ENCODE results near the gene PIWIL1.

PIWIL1 gene

GRCh38 chr12:130336723-130337487, 782 bp upstream of the PIWIL1 start:
- DNase-seq (ENCODE audit: low read depth in 2 of 3, low spot score in 1 of 3): no peak

- DNase-seq (ENCODE audit: low read depth in 2 of 3, low spot score in 1 of 3): no peak
Measured at GRCh38 chr12:130338794-130339601, 1.3 kb downstream of the PIWIL1 start.

GRCh38 chr12:130339951-130340350, 2.3 kb downstream of the PIWIL1 start:
- DNase-seq (ENCODE audit: low read depth in 2 of 3, low spot score in 1 of 3): no peak

- DNase-seq (ENCODE audit: low read depth in 2 of 3, low spot score in 1 of 3): no peak
Measured at GRCh38 chr12:130342442-130342841, 4.8 kb downstream of the PIWIL1 start.

GRCh38 chr12:130342842-130343241, 5.2 kb downstream of the PIWIL1 start:
- no peak for DNase-seq (ENCODE audit: low read depth in 2 of 3, low spot score in 1 of 3)

- no peak for DNase-seq (ENCODE audit: low read depth in 2 of 3, low spot score in 1 of 3)
Measured at GRCh38 chr12:130344529-130344928, 6.8 kb downstream of the PIWIL1 start.

- no peak for DNase-seq (ENCODE audit: low read depth in 2 of 3, low spot score in 1 of 3)
Measured at GRCh38 chr12:130345292-130345691, 7.6 kb downstream of the PIWIL1 start.

- no peak for DNase-seq (ENCODE audit: low read depth in 2 of 3, low spot score in 1 of 3)
Measured at GRCh38 chr12:130347588-130347987, 9.9 kb downstream of the PIWIL1 start.

GRCh38 chr12:130350715-130351114, 13.0 kb downstream of the PIWIL1 start:
- no peak for DNase-seq (ENCODE audit: low read depth in 2 of 3, low spot score in 1 of 3)

GRCh38 chr12:130351326-130351725, 13.6 kb downstream of the PIWIL1 start:
- no peak for DNase-seq (ENCODE audit: low read depth in 2 of 3, low spot score in 1 of 3)

- no peak for DNase-seq (ENCODE audit: low read depth in 2 of 3, low spot score in 1 of 3)
Measured at GRCh38 chr12:130353081-130353480, 15.4 kb downstream of the PIWIL1 start.

- no peak for DNase-seq (ENCODE audit: low read depth in 2 of 3, low spot score in 1 of 3)
Measured at GRCh38 chr12:130354407-130354806, 16.7 kb downstream of the PIWIL1 start.

- no peak for DNase-seq (ENCODE audit: low read depth in 2 of 3, low spot score in 1 of 3)
Measured at GRCh38 chr12:130356222-130356621, 18.5 kb downstream of the PIWIL1 start.

GRCh38 chr12:130357241-130357640, 19.6 kb downstream of the PIWIL1 start:
- DNase-seq (ENCODE audit: low read depth in 2 of 3, low spot score in 1 of 3): no peak

GRCh38 chr12:130357729-130358330, 20.1 kb downstream of the PIWIL1 start:
- no peak for DNase-seq (ENCODE audit: low read depth in 2 of 3, low spot score in 1 of 3)

GRCh38 chr12:130362060-130362459, 24.4 kb downstream of the PIWIL1 start:
- no peak for DNase-seq (ENCODE audit: low read depth in 2 of 3, low spot score in 1 of 3)

GRCh38 chr12:130364578-130364977, 26.9 kb downstream of the PIWIL1 start:
- DNase-seq (ENCODE audit: low read depth in 2 of 3, low spot score in 1 of 3): no peak

- DNase-seq (ENCODE audit: low read depth in 2 of 3, low spot score in 1 of 3): no peak
Measured at GRCh38 chr12:130366159-130366558, 28.5 kb downstream of the PIWIL1 start.

GRCh38 chr12:130367003-130367402, 29.3 kb downstream of the PIWIL1 start:
- no peak for DNase-seq (ENCODE audit: low read depth in 2 of 3, low spot score in 1 of 3)

GRCh38 chr12:130367523-130367922, 29.8 kb downstream of the PIWIL1 start:
- DNase-seq (ENCODE audit: low read depth in 2 of 3, low spot score in 1 of 3): no peak

- no peak for DNase-seq (ENCODE audit: low read depth in 2 of 3, low spot score in 1 of 3)
Measured at GRCh38 chr12:130369816-130370215, 32.1 kb downstream of the PIWIL1 start.

GRCh38 chr12:130371296-130371695, 33.6 kb downstream of the PIWIL1 start:
- no peak for DNase-seq (ENCODE audit: low read depth in 2 of 3, low spot score in 1 of 3)
